K562 (cell line): Measurements from ENCODE around the gene FAM227B. TPM values are rescaled to one million over a fixed set of nuclear protein-coding genes. Genes with fewer than 3 reads are reported as not detected.

Source experiments
- GTF2A2 ChIP-seq: IDR thresholded peaks from 2 replicates; pipeline ENCODE4 v1.6.1; 2016; ENCODE audit warnings: mild to moderate bottlenecking, missing genetic modification characterization, missing compliant biosample characterization
- HNRNPH1 ChIP-seq: fragments of 200-400 bp; formaldehyde crosslinking; optimal IDR thresholded peaks from 2 replicates; pipeline ENCODE3; 2017; ENCODE audit warnings: low read depth, mild to moderate bottlenecking, low read length, moderate library complexity
- MEF2A ChIP-seq: IDR thresholded peaks from 2 replicates; pipeline ENCODE4 v1.6.1; 2011; ENCODE audit warnings: low read depth, mild to moderate bottlenecking, low read length, moderate library complexity; ENCODE audit not compliant: control insufficient read depth
- polyA plus RNA-seq, 8 experiments: library from polyadenylated mRNA; depleted of rRNA in 4 of 8; stranded (reverse) in 5 of 8; unstranded in 3 of 8; fragments of >200 nt; fragmentation: Nextera tagmentation in 2 of 8; fragmentation: Illumina TruSeq in 1 of 8; extraction: Ambion mirVana in 2 of 8; extraction: Trizol in 1 of 8; gene quantifications; 2 replicates each; pipeline versions ENCODE4 v1.2.1 to v1.2.3, GENCODE V29; 2011 to 2014; ENCODE audit warnings: inconsistent platforms in 1 of 8, missing spikeins in 1 of 8
- total RNA-seq, 7 experiments: library from RNA; depleted of rRNA in 6 of 7; stranded (reverse); fragments of >200 nt in 6 of 7; fragmentation: Illumina TruSeq in 2 of 7; extraction: Trizol in 2 of 7; gene quantifications; 2 replicates each; pipeline versions ENCODE4 v1.2.1 to v1.2.3, GENCODE V29; 2011 to 2021; ENCODE audit warnings: low replicate concordance in 1 of 7
- TF ChIP-seq, protein P1 (sequence below), 2 experiments: fragments of 450-650 bp in 1 of 2; sonication (generic) in 1 of 2; formaldehyde crosslinking in 1 of 2; IDR thresholded peaks; 2 replicates each; pipeline versions ENCODE4 v1.7.1 to v1.9.0; 2016 to 2022; ENCODE audit warnings: inconsistent platforms in 1 of 2, mild to moderate bottlenecking in 1 of 2, missing genetic modification reagents in 1 of 2
- TF ChIP-seq, protein P2 (sequence below): fragments of 450-650 bp; IDR thresholded peaks from 2 replicates; pipeline ENCODE4 v1.6.1; 2014; ENCODE audit warnings: low read depth, mild to moderate bottlenecking, moderate library complexity, borderline replicate concordance

The FAM227B gene
- total and polyA plus RNA-seq, 9 of the 15 experiments (the other 6 are each of a cell fraction or from before 2014, with no cell fraction given) = 5.1 to 12.5 (median 11.2) TPM

DNA sequence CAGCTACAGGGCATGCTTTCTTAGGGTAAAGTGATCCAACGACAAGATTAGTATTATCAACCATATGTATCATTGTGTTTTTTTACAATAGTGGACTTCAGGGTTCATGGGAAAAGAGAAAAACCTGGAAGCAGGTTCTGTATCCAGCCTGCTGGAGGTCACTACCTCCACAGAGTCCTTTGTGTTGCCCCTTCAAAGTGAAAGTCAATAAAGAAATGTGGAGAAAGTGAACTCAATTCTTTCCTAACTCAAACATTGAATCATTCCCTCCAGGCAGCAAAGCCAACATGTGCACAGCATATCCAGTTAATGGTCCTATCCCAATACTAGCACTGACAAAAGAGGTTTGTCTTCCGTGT is 152.2 kb downstream of the FAM227B start (continued):
- TF ChIP-seq, protein P1, sequence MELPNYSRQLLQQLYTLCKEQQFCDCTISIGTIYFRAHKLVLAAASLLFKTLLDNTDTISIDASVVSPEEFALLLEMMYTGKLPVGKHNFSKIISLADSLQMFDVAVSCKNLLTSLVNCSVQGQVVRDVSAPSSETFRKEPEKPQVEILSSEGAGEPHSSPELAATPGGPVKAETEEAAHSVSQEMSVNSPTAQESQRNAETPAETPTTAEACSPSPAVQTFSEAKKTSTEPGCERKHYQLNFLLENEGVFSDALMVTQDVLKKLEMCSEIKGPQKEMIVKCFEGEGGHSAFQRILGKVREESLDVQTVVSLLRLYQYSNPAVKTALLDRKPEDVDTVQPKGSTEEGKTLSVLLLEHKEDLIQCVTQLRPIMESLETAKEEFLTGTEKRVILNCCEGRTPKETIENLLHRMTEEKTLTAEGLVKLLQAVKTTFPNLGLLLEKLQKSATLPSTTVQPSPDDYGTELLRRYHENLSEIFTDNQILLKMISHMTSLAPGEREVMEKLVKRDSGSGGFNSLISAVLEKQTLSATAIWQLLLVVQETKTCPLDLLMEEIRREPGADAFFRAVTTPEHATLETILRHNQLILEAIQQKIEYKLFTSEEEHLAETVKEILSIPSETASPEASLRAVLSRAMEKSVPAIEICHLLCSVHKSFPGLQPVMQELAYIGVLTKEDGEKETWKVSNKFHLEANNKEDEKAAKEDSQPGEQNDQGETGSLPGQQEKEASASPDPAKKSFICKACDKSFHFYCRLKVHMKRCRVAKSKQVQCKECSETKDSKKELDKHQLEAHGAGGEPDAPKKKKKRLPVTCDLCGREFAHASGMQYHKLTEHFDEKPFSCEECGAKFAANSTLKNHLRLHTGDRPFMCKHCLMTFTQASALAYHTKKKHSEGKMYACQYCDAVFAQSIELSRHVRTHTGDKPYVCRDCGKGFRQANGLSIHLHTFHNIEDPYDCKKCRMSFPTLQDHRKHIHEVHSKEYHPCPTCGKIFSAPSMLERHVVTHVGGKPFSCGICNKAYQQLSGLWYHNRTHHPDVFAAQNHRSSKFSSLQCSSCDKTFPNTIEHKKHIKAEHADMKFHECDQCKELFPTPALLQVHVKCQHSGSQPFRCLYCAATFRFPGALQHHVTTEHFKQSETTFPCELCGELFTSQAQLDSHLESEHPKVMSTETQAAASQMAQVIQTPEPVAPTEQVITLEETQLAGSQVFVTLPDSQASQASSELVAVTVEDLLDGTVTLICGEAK (IDR thresholded peaks at IDR 0.05) = no peak
- TF ChIP-seq, protein P1 (CRISPR knock-in tag; IDR thresholded peaks at IDR 0.05) = no peak
- TF ChIP-seq GTF2A2 (tag) = no peak
- TF ChIP-seq, protein P2, sequence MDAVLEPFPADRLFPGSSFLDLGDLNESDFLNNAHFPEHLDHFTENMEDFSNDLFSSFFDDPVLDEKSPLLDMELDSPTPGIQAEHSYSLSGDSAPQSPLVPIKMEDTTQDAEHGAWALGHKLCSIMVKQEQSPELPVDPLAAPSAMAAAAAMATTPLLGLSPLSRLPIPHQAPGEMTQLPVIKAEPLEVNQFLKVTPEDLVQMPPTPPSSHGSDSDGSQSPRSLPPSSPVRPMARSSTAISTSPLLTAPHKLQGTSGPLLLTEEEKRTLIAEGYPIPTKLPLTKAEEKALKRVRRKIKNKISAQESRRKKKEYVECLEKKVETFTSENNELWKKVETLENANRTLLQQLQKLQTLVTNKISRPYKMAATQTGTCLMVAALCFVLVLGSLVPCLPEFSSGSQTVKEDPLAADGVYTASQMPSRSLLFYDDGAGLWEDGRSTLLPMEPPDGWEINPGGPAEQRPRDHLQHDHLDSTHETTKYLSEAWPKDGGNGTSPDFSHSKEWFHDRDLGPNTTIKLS = no peak
- no peak for TF ChIP-seq HNRNPH1
- TF ChIP-seq MEF2A = no peak
